ENCODE results near the gene SHLD3.
"Not testable (repeated sequence)": the region's sequence is repeated elsewhere in the genome, so short reads cannot be mapped to it uniquely, and the experiment has no call there.

Gene SHLD3

DNA sequence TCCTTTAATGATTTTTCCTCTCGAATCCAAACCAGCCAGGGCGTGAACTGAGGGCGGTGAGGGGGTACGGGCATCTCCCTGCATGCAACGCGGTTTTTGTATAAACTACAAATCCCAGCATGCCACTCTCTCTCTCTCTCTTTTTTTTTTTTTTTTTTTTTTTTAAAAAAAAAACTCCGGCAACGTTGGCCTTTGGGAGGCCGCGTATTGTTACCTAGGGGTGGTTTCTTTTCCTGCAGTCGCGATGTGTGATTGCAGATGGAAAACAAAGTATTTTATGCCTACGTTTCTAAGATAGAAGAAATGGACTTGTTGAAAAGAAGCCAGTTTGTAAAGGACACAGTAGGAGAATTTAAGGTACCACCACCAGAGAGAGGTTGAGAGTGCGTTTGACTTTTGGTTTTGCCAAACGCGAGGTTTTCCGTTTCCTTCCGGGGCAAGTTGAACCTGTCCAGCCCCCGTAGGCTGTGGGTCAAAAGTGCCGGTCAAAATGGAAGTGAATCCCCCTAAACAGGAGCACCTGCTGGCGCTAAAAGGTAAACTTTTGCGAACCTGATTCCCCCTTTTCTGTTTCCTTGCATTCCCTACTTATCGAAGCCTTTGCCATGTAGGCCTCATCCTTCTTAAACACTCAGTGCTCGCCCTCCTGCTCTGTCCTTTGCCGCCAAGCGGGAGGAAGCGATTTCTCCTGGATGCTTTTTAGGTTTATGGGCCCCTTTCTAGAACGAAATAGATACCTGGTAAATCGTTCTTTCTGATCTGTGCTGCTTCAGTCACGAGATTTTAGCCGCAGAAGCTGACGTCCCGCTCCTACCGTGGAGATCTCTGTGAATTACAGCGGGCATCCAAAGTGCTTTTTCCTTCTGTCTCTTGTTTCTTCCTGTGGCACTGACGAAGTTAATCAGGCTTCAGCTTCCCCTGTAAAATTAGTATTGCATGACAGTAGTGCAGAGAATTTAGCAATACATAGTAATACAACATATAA is at the start of gene SHLD3, which contains the start of gene TRAPPC13:
TSS of gene SHLD3 (plus strand) at position 457 of the 985 bp plus-strand sequence. CDS start 4,561 bp downstream, outside the sequence.
TSS of gene TRAPPC13 (plus strand) at position 457 of the 985 bp plus-strand sequence. CDS start at position 491, 34 bp downstream.
- DNase-seq, result peak; percentile 74

DNA sequence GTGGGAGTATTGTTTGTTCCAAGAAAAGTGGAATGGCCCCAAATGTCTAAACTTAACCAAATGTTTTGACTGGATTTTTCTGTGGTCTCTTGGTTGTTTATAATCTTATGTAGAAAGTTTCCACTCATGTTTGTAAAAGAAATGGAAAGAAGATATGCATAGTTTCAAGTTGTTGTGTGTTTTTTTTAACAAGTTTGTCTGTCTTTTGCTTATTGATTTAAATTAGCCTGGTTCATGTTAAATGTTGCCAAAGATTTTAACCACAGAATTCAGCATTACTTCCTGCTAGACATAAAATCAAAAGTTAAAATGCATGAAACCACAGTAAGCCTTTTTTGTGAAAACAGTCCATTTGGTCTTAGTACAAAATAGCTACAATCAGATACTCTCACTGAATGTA is 47.7 kb upstream of the SHLD3 start:
- no peak for DNase-seq

GRCh38 chr5:65588694-65589093 is 36.1 kb upstream of the SHLD3 start:
- no peak for DNase-seq

GRCh38 chr5:65601761-65602160 is 23.1 kb upstream of the SHLD3 start:
- DNase-seq, result not testable (repeated sequence)

DNA sequence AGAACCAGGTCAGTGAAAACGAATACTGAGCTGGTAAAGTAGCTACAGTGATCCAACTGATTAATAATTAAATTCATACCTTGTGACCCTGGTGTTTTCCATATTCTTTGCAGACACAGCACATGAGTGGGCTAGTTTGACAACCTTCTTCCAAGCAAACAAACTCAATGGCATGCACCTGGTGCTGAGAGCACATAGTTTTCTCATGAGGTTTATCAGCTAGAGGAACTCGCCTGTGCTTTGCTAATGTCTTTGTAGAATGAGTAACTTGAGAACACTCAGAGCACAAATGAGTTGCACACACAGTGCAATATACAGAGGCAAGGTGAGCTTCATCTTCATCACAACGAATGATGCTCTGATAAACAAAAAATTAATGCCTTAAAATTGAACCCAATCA is 13.3 kb upstream of the SHLD3 start:
- DNase-seq, result no peak

- DNase-seq, result no peak
Measured at GRCh38 chr5:65612298-65612907, 12.4 kb upstream of the SHLD3 start.

DNA sequence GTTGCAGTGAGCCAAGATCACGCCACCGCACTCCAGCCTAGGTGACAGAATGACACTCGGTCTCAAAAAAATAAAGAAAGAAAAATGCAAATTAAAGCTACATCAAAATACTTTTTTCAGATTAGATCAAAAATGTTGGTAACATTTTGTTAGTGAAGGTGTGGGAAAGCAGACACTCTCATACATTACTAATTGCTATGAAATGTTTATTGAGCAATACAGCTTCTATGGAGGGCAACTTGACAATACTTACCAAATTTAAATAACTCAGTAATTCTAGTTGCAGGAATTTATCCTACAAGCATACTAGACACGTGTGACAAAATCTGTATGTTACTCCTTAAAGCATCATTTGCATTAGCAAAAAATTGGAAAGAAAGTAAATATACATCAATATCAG is 4.8 kb upstream of the SHLD3 start:
- no peak for DNase-seq

- DNase-seq, result not testable (repeated sequence)
Measured at GRCh38 chr5:65621961-65622360, 2.9 kb upstream of the SHLD3 start.

DNA sequence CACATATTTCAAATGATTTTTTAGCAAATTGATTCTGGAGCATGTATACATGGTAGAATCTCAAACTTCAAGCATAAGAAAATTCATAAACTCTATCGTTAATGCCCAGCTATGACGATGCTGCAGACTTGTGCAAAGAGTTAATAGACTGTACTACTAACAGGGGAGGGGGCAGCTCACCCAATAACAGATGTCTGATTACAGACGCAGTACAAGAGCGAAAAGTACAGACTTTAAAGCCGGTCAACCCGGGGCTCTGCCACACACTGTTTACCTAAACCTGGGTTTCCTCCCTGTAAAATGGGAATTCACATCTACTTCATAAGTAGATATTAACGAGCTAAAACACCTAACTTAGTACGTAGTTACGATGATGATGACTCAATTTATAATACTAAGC is 1.3 kb upstream of the SHLD3 start:
- DNase-seq, result no peak

- peak; percentile 88 for DNase-seq
Measured at GRCh38 chr5:65624025-65624570, 729 bp upstream of the SHLD3 start, which contains the start of gene TRIM23. Gene TRIM23, minus strand, starts transcription at chr5:65624333. Its CDS starts 59 bp downstream, at chr5:65624274.

DNA sequence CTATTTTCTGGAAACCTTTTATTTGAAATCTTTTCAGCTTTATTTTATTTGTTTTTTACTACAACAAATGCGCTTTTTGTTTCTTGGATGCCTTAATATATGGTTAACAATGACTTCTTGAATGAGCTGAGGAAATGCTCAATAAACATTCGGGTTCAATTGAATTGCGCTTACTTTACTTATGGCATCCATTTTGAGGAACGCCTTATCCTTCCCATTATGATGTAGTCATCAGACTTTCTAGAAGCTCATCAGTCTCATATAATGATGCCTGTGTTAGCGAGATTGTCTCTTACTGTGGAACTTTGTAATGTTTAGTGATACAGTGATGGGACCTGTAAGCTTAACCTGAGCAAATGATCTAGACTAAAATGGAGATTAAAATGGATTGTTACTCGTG is 916 bp downstream of the SHLD3 start:
- no peak for DNase-seq

DNA sequence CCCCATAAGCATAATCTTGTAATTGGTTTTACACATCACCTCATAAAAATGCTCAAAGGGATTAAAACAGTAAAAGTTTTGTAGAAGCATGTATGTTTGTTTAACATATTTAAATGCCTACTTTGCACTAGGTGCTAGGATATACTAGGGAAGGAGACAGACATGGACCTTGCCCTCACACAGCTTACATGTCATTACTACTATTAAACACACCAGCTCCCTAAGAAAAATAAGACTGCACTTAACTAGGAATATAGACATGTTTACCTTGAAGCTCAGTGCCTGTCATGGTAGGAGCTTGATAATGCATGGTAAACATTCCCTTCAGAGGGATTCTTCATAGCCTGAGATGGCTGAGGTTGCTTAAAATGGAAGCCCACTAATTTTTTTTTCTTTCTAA is 6.2 kb downstream of the SHLD3 start:
- no peak for DNase-seq

- DNase-seq, result no peak
Measured at GRCh38 chr5:65640240-65640639, 15.4 kb downstream of the SHLD3 start.

- DNase-seq, result no peak
Measured at GRCh38 chr5:65646938-65647337, 22.1 kb downstream of the SHLD3 start.

GRCh38 chr5:65647941-65648340 is 23.1 kb downstream of the SHLD3 start:
- no peak for DNase-seq

GRCh38 chr5:65651144-65651543 is 26.3 kb downstream of the SHLD3 start:
- no peak for DNase-seq

GRCh38 chr5:65654713-65655112 is 29.9 kb downstream of the SHLD3 start:
- no peak for DNase-seq

DNA sequence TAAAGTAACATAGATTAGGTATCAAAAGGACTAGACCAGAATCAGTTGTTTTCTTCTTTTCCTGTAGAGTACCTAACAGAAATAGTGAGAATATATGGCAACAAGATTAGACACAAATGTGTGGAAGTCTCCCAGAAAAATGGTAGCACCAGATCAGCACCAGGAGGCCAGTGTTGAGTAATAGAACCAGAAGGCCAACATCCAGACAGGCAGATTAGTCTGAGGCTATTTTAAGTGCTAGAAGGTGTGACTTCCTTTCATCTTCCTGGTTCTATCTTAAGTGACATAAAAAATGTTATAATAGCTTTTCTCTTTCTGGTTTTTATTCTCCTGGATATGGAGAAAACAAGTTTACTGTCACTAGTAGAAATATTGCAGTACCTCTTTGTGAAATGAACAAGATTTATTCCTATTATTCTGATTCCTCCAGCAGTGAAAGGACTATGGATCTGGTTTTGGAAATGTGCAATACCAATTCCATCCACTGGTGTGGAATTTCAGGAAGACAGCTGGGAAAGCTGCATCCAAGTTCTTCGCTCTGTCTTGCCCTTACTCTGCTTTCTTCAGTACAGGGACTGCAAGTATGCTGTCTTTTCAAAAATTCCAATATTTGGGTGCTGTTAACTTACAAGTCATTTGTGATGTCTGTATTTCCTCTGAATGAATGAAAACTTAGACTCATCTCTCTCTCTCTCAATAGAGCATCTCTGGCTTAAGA is 39.1 kb downstream of the SHLD3 start:
- DNase-seq, result no peak

GRCh38 chr5:65668696-65669095 is 43.9 kb downstream of the SHLD3 start:
- no peak for DNase-seq

- no peak for DNase-seq
Measured at GRCh38 chr5:65672796-65673195, 48.0 kb downstream of the SHLD3 start.

DNA sequence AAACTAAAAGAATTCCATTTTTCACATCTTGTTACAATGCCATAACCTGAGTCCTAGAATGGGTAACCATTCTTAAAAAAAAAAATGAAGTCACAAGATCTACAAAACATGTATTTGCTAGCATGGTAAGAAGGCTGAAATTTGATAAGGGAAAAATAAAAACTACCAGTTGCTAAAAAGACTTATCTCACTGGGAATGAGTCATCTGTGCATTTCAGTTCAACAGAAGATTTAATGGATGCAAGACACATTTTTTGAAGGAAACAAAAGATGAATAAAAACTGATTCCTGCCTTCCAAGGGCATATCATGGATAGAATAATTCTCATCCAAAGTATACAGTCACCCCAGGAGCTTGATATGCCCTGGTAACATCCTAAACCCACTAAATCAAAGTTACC is 49.9 kb downstream of the SHLD3 start:
- no peak for DNase-seq

DNA sequence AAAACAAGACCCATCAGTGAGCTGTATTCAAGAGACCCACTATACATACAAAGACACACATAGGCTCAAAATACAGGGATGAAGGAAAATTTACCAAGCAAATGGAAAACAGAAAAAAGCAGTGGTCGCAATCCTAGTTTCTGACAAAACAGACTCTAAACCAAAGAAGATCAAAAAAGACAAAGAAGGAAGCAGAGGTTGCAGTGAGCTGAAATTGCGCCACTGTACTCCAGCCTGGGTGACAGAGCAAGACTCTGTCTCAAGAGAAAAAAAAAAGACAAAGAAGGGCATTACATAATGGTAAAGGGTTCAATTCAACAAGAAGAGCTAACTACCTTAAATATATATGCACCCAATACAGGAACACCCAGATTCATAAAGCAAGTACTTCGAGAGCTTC is 51.2 kb downstream of the SHLD3 start:
- not testable (repeated sequence) for DNase-seq

Measured in activated CD4-positive, CD25-positive, alpha-beta regulatory T cell treated with anti-CD3 and anti-CD28 coated beads, Interleukin-2, amount 50 U/mL, for 72 hours (primary cell).